Pons (tissue), 1 donor: Measurements from ENCODE around the gene PRKN.

Experiments
- DNase-seq: peaks from one replicate; pipeline ENCODE4 v3.0.0-alpha.2; 2016; ENCODE audit warnings: low spot score

Gene PRKN

DNA sequence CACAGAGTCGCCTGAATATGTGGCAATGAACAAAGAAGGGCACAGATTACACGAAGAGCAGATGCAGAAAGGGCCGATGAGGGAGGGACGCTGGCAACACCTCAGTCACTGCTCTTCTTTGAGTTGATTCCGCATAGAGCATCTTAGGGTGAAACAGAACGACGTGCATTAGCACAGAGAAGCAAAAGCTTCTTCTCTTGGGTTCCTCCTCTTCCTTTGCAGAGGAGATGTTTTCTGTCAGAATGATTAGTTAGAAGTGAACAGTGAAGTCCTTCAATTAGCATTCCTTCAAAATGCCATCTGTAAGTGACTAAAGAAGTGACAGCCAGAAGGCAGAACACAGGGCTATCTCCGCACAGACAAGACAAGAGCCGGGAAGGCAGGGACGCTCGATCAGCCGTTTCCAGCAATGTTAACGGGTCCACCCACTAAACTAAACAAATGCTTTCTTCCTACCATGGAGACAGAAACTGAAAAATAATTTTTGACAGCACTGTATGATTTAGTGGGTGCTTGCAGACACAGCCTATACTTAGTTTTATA, 1233.9 kb downstream of the PRKN start:
- no peak for DNase-seq

DNA sequence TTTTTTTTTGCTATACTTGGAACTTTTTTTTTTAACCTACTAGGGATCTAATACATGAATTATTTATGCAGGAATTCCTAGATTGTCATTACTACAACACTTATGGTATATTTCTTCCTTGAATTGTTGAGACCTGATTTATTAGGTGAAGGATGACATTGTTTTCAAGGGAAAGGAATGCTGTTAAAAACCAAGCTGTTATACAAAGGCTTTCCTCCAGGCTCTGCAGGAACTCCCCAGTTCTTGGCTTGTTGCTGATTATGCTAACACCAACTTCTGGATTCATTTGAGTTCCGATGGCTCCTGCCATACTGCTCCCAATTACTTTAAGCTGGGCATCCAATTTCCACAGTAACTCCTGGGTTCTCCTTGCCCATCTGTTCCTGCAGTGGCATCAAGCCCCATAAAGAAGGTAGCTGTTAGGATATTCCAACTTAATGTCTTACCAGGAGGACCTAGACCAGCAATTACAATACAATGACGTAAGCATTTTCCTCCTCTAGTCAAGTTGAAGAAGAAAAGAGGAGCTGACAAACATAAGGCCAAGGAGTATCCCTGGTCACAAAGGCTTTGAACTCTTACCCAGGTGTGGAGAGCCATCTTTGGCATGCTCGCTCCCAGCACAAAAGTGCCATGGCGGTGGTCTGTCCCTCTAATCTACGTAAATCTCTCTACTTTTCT, 1237.8 kb downstream of the PRKN start:
- DNase-seq, result no peak

DNA sequence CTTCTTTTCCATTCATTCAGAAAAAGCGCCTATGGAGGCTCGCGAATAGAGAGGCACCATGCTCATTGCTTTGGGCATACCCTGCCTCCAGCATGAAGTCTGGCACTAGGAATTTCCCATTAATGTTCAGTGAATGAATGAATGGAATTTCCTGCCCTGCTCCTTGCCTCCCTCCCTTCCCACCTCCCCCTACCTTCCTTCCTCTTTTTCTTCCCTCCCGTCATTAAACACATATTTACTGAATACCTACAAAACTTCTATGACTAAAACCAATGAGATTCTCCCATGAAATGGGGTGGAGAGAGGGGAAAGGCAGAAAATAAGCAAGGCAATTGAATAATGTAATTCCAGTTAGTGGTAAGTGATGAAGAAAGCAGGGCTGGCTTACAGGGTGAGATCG, 1239.9 kb downstream of the PRKN start:
- DNase-seq, result no peak

DNA sequence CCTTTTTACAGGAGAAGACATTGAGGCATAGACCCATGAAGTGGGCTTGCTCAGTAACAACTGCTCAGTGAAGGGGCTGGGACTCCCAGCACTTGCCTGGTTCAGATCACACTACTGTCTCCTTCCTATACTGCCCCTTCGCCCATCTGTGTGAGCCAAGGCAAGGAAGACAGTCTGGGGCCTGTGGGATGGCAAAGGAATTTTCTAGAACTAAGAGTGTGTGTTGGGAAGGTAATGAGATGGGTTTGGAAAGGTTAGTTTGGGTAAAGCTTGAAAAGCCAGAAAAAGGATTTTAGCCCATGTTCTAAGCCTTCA, 1240.4 kb downstream of the PRKN start:
- no peak for DNase-seq

DNA sequence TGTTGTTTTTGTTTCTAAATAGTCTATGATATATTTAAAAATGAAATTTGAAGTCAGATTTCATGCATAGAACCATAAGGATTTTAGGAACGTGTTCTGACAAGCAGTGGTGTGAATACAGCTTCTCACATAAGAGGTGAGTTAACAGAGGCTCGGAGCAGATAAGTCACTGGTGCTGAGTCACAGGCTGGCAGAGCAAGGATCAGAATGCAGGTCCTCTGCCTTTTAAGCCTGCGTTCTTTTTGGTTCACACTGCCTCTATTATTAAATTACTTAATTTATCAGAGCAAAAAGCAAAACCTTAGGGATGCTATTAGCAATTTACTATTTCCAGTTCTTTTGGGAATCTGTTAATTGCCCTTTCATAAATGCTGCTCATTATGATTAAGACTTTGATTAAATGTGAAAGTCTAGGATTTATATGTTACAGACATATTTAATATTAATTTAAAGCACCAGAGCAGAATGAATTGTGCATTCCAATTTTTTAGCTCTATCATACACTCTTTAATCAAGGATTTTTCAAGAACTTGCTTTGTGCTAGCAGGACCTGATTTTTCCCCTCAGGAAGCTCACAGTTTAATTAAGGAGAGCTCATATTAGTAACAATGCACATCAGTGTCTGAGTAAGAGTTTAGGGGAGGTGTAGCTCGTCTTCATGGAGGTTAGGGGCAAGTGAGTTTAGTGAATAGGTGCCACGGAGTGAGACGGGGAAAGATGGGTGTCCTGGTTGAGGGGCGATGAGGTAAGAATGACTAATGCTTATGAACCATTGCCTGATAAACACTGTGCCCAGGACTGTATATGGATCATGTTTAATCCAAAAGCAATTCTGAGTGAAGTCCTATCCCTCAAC, 1241.0 kb downstream of the PRKN start:
- no peak for DNase-seq

DNA sequence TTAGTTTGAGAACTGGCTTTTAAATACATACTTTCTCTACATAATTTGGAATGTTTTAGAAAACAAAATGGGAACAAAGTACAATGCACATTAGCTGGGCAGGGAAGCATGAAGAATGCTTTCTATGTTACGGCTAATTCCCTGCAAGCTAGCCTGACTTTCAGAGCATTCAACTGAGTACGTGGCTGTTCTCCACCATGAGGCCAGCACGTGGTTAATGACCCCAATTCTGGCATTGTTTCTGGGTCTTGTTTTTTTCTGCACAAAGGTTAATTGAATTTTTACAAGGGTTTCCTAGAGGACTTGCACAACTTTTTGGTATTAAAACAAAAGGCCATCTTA, 1245.1 kb downstream of the PRKN start:
- DNase-seq, result peak; percentile 20

DNA sequence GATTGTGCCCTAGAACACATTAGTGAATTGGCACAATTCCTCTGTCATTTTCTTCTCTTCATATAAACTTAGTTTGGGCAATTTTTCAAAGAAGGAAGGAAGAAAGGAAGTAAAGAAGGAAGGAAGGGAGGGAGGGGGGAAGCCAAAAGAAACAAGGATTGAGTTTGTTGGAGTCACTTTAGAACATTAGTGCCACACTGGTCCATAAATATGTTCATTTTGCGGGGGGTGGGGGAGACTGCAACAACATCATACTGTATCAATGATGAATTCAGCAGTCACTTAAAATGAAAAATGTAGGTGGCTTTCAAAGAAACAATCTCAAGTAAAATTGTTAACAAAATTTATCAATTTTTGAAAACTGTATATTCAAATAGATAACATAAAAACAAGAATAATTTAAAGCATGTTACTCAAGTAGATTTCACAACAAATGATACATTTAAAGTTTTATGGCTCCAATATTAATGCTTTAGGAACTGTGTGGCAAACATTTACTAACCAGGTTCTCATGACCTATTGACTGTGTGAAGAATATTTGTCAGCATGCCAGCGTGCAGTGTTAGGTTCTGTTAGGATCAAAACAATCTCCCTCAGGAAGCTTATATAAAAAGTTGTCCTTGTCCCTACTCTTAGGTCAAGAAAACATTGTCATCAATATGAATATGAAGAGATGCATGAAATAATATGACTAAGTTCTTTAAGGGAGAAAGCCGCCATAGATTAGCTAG, 1245.6 kb downstream of the PRKN start:
- no peak for DNase-seq

DNA sequence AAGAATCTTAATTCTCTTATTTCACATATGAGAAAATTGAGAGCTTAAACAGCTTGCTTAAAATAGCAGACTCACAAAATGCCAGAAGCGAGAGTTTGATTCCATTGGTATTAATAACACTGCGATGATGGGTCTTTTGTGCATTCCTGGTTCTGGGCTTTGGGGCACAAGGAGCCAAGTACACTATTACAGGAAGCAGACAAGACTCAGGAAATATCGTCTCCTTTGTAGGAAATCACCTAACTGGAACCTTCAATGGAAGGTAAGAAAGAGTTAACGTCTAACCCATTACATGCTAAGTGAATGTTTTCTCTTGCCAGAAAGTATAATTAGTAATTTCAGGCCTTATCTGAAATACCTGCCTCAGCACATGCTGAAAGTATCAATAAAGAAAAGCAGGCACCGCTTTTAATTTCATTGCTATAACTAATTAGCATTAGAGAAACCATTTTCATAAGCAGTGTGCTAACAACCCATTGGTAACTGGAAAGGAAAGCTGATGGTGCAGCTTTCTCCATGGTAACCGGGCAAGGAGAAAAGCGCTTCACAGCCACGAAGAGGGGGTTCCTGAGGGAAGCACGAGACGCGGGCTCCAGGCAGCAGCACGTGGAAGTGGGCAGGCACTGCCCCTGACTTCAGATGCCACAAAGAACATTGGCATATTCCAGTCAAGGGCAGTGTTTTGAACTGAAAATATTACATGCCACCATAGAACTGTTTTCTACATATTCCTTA, 1247.0 kb downstream of the PRKN start:
- DNase-seq, result no peak

DNA sequence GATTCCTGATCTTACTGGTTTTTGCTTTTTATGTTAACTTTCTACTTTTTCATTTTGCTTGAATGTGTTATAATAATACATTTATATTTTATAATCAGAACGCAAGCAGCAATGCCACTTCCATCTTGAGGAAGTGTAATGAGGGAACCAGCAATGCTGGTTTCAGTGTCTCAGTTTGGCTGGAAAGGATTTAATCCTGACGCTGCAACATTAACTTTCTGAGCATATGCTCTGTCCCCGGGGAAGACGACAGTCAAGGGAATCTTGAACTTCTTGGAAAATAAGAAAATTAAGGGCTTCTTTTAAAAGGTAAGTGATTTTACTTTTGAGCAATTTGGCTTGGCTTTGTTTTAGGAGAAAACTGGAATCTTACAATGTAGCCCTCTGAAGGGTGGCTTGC, 1248.2 kb downstream of the PRKN start:
- DNase-seq, result no peak

DNA sequence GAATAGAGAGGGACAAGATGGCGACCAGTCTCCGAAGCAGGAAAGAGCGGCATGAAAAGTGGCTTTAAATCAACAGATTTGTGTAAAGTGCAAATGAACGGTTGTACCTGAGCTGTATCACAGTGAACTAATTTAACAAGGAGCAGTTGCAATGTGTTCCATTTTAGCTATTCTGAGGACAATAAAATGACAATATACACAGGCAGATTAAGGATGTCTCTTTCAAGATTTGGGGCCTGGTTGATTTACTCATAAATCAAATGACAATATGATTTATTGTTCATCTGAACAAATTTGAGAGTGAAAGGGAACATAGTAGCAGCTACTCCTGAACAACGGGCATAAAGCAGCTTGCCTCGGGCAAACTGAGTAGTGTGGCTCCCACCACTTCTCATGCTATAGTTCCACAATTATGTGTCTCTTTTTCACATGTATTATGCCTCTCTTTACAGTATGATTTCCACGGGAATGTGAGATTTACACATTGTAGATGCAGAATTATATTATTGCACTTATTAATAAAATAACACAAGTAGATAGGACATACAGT, 1249.6 kb downstream of the PRKN start:
- DNase-seq, result no peak

DNA sequence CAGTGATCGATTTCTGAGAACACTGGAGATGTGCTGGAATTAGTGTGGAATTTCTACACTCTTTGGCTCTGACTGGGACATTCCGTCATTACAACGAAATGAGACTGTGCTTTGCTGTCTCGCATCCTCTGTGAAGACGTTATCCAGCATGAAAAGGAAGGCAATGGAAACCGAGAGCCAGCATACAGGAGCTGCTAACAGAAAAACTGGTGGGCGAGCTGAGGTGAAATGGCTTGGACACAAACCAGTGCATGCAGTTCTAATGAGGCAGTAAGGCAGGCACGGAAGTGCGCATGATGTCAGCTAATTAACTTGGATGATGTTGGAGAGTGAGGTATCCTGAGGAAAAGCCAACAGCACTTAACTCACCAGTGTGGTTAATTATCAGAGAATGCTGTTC, 1250.9 kb downstream of the PRKN start:
- no peak for DNase-seq

DNA sequence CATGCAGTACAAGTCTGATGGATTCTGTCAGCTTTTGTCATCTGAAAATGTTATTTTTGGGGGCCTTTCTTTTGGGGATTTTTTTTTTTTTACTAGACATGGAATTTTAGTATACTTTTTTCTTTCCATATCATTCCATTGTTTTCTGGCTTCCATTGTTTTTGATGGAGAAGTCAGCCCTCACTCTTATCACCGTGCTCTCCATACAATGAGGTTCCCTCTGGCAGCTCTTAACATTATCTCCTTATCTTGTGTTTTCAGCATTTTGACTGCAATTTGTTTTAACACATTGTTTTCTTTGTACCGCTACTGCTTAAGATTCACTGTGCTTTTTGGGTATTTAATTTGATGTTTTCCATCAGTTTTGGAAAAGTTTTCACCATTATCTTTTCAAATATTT, 1262.2 kb downstream of the PRKN start:
- no peak for DNase-seq

DNA sequence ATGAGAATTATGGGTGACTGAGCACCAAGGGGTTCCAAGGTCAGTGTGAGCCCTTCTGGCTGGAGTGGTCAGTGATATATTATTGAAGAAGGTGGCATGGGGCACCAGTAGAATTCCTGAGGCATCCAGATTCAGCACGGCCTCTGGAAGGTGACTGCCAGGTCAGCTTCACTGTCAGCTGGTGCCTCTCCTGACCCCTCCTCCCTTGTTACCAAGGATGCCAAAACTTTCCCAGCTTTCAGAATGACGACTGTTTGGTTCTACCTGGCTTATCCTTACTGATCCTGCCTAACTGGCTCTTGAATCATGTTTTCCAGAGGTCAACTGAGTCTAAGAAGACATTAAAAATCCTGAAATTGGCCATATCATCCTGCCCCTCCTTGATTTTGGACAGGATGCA, 1264.5 kb downstream of the PRKN start:
- no peak for DNase-seq

DNA sequence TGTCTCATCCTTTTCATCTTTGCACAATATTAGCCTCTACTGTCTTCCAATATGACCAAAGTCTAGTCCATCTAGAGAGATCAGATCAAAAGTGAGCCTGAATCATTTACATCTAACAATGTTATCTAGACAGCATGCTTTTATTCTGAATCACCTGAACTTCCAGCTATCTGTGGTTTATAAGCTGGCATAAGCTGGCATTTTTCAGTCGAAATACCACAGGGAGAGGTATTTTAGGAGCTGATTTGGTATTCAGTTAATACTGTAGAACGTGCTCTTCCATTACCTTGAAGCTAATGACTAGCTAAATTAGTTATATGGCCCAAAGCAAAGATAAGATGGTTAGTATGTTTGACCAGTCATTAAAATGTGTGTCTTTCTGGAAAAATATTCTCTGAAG, 1265.4 kb downstream of the PRKN start:
- no peak for DNase-seq

DNA sequence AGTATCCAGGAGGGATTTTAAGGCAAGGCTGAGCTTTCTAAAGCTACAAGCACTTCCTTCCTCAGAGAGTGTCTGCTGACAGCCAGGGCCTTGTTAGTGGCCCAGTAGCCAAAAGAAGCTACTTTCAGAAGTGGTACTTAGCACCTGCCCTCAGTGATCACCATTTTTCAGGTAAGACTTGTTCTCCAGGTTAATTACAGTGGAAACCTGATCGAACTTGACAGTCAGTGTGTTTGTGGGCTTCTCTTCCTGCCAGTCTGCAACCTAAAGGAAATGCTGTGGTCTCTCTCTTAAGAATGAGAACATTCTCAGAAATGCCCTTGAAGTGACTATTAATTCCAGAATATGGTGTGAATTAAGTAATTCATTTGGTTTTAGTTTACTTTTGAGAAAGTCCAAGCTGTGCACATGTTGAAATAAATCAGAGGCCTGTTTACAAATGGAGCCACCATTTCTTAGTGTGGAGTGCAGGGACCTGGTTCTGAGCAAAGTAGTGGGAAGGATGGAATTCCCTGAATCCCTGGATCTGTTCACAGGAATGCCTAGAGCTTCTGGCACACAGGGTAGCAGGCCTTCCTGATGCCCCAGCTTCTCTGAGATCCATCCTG, 1268.5 kb downstream of the PRKN start:
- DNase-seq, result no peak

DNA sequence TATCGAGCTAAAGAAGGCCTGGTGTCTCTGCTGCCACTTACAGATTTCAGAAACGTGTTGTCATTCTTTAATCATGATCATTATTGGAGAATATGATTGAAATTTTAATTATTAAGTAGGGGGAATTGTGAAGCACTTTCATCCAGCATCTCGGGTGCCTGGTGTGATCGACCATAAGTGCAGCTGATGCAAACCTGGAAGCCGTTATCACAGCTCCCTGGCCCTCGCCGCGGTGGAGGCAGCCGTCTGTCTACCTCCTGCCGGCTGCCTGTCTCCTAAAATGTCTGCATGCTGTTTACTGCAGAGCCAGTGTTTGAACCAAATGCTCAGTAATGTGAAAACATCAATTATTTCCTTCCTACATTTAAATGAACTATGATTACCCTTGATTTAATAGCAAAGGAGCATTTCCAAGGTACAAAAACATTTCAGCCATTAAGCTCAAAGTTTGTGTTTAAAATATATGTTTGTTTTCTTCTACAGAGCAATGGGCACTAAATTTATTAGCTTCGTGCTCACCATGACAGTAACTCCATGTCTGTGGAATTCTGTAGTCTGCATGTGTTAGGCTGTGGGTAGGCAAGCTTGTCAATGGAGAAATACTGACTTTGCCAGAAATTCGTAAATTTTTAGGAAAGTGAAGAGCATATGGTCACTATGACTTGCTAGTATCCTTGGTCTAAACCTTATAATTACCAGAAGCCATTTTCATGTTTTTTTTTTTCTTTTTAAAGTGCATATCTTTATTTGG, 1269.2 kb downstream of the PRKN start:
- DNase-seq, result no peak

DNA sequence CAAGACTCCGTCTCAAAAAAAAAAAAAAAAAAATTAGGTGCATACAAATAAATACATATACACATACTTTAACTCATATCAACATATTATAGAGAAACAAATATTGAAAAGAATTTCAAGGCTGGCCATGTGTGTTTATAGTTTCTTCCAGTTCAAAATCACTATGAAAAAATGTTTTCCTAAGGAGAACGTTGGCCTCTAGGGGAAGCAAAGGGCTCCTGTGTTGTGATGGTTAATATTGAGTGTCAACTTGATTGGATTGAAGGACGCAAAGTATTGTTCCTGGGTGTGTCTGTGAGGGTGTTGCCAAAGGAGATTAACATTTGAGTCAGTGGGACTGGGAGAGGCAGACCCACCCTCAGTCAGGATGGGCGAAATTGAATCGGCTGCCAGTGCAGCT, 1271.7 kb downstream of the PRKN start:
- DNase-seq, result no peak

DNA sequence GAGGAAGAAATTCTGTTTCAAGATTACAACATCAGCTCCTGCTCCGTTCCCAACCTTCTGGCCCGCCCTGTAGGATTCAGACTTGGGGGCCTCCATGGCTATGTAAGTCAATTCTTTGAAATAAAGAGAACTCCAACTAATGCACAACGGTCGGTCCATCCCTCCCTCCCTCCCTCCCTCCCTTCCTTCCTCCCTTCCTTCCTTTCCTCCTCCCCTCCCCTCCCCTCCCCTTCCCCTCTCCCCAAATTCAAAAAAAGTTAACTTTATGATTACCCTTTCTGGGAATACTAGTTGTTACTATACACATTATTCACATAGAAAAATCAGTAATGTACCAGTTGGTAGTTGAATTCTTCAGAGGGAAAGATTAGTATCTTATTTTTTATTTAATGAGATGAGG, 1274.0 kb downstream of the PRKN start:
- no peak for DNase-seq

DNA sequence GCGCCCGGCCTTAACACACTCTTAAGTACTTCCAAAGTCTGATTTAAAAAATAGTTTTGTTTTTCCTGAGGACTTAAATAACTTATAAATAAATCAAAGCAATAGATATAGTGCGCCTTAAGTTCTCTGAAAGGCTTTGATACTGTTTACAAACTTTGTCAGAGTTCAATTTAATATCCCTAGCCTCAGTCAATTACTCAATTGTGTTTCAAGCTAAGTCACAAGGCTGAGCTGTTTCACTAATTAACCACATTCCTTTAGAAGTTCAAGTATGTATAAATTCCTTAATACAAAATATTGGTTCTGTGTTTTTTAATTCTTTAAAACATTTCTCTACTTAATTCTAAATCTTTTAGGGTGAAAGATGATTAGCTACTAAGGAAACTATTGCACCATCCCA, 1275.3 kb downstream of the PRKN start:
- no peak for DNase-seq

DNA sequence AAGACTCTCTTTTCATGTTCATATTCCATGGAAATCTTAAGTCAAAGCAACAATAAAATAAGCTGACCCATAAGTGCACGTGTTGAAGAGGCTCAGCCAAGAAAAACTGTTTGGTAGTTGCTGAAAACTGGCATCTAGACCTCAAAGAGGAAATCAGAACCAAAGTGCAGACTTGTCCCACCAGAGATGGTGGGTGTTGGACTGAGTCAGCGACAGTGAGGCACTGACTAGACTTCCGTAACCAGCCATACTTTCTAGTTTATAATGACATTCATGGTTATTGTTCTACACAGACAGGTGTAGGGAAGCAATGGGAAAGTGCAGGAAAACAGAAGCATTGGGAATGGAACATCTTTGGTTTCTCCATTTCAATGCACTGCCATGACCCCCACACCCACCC, 1278.0 kb downstream of the PRKN start:
- DNase-seq, result no peak

DNA sequence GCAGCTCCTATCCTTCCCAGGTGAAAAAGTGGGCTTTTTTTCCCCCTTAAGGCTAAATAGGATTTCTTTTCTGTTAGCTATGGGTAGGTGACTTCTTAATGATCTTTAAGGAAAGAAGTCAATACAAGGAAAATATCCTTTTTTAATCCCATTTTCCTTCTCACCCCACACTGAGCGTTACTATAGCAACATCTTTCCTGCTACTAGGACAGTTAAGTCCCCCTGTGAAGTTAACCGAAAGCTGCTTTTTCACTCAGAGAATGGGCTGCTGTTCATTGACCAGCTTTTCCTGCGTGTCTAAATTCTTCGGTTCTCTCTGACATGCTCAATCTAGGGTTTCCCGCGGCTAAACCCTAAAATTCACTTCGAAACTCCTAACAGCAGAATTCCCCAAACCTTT, 1280.6 kb downstream of the PRKN start:
- no peak for DNase-seq
